AG04450 (cell line): ENCODE measurements around the gene ZFY. TPM values are rescaled to one million over a fixed set of nuclear protein-coding genes. Genes with fewer than 3 reads are reported as not detected.

Experiments used
- CTCF ChIA-PET: fragments of 300-600, 350-600 bp; formaldehyde crosslinking; extraction: SDS; loops from one replicate; lab custom pipeline; 2022; ENCODE audit warnings: antibody characterized with exemption, inconsistent platforms; lab: Charles Lee
- POLR2A ChIA-PET: fragments of 350-600 bp; formaldehyde crosslinking; extraction: SDS; loops from one replicate; lab custom pipeline; 2021; ENCODE audit warnings: antibody characterized with exemption, inconsistent platforms; lab: Yijun Ruan, JAX
- DNase-seq: peaks from one replicate; pipeline ENCODE4 v3.0.0-alpha.2; 2011; ENCODE audit warnings: low read depth, low spot score
- H3K27ac ChIP-seq: one replicate; pipeline ENCODE4 v1.5.1; 2012; ENCODE audit warnings: low read depth, low read length, control low read depth
- H3K27me3 ChIP-seq: one replicate; pipeline ENCODE4 v1.6.0; 2012; ENCODE audit warnings: low read length; ENCODE audit not compliant: control insufficient read depth, insufficient read depth
- H3K4me3 ChIP-seq: 2 replicates; pipeline ENCODE4 v1.5.1; 2011; ENCODE audit warnings: mild to moderate bottlenecking, low read depth, low read length, control low read depth
- H3K9me3 ChIP-seq: 2 replicates; pipeline ENCODE4 v1.5.1; 2012; ENCODE audit warnings: low read length; ENCODE audit not compliant: control insufficient read depth, insufficient read depth
- polyA plus RNA-seq: library from polyadenylated mRNA; depleted of rRNA; stranded (reverse); fragments of >200 nt; gene quantifications from 2 replicates; pipeline ENCODE4 v1.2.3, GENCODE V29; 2011
- TF ChIP-seq, protein P1 (sequence below): IDR thresholded peaks from 2 replicates; pipeline ENCODE4 v1.5.1; 2011; ENCODE audit warnings: low read depth, low read length, control low read depth, inconsistent platforms

Gene ZFY
- polyA plus RNA-seq, 1 experiment: 16.5 TPM

DNA sequence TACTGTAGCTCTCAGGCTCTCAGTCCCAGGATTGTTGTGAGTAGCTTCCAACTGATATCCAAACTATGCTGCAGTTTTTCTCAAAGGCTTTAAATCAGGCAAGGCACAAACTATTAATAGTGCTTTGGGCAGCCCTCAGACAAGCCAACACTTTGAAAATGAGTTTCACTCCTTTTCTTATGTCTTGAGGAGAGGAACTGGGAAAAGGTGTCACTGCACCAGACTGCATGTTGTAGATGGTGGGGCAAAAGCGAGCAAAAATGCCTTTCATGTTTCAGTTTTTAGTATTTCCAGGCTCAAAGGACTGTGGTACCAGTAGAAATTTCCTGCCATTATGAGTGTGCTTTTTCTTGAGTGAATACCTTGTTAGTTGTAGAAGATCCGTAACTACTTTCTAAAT, 39.1 kb upstream of the ZFY start:
- no peaks in the 10 kb centered on the region for H3K27me3 ChIP-seq
- H3K4me3 ChIP-seq: no peak overlapping the region
- TF ChIP-seq, protein P1, sequence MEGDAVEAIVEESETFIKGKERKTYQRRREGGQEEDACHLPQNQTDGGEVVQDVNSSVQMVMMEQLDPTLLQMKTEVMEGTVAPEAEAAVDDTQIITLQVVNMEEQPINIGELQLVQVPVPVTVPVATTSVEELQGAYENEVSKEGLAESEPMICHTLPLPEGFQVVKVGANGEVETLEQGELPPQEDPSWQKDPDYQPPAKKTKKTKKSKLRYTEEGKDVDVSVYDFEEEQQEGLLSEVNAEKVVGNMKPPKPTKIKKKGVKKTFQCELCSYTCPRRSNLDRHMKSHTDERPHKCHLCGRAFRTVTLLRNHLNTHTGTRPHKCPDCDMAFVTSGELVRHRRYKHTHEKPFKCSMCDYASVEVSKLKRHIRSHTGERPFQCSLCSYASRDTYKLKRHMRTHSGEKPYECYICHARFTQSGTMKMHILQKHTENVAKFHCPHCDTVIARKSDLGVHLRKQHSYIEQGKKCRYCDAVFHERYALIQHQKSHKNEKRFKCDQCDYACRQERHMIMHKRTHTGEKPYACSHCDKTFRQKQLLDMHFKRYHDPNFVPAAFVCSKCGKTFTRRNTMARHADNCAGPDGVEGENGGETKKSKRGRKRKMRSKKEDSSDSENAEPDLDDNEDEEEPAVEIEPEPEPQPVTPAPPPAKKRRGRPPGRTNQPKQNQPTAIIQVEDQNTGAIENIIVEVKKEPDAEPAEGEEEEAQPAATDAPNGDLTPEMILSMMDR: no peak
- no peak for DNase-seq
- H3K9me3 ChIP-seq: no peaks in the 10 kb centered on the region; the same call in 1 of the 2 replicates
- H3K27ac ChIP-seq: no peak overlapping the region
- ChIA-PET CTCF (no interaction called here), POLR2A (no interaction called here)

DNA sequence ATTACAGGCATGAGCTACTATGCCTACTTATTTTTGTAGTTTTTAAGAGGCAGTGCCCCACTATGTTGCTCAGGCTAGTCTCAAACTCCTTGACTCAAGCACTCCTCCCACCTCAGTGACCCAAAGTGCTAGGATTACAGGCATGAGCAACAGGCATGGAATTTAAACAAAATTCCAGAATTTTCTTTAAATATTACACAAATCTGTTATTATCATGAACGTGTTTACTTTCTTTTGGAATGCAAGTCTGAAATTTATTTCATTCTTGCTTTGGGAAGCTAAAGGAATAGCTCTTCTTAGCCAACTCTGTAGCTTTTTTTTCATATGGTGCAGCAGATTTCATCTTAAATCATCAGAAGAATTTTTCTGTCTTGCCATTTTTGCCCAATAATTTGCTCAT, 27.8 kb upstream of the ZFY start:
- DNase-seq: peak; percentile 61
- no peak overlapping the region for H3K4me3 ChIP-seq
- H3K9me3 ChIP-seq: no peaks in the 10 kb centered on the region; the same call in 1 of the 2 replicates
- peak overlapping the region; percentile 57 for H3K27ac ChIP-seq
- H3K27me3 ChIP-seq: no peaks in the 10 kb centered on the region
- TF ChIP-seq, protein P1: no peak
- ChIA-PET POLR2A (interaction anchor here (0.6 to 1.0 kb wide), 3 partner anchors 28 to 47 kb away, joined by 3 to 4 read pairs (median 3); partner anchors contain the start of gene ZFY), CTCF (interaction anchor here (0.6 to 1.0 kb wide), 2 partner anchors 29 to 1576 kb away, joined by 3 to 5 read pairs; no protein-coding TSS in a partner anchor)

DNA sequence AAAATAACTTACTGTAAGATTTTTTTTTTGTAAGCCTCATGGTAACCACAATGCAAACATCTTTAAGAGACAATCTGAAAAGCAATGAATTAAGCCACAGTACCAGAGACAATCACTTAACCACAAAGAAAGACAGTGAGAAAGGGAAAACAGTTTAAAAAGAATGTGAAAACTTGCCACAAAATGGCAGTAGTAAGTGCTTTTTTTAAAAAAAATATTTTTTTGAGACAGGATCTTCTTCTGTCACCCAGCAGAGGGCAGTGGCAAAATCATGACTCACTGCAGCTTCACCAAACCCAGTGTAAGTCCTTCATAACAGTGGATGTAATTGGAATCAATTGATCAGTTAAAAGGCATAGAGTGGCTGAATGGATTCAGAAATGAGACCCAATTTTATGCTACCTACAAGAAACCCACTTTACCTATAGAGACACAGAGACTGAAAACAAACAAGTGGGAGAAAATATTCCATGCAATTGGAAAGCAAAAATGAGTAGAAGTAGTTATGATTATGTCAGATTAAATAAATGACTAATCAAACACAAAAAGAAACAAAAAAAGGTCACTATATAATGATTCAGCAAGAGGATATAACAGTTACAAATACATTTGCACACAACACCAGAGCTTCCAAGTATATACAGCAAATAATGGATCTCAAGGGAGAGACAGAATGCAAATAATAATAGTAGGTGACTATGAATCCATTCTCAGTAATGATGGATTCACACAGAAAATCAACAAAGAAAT, 21.9 kb upstream of the ZFY start:
- peak; percentile 7 for DNase-seq
- Histone ChIP-seq H3K27me3 (no peaks in the 10 kb centered on the region), H3K9me3 (no peaks in the 10 kb centered on the region), H3K4me3 (no peak overlapping the region), H3K27ac (no peak overlapping the region)
- CTCF ChIA-PET: interaction anchor here (1.4 kb wide), 1 partner anchor 20 kb away, joined by 3 read pairs; no protein-coding TSS in a partner anchor
- TF ChIP-seq, protein P1: peak; percentile 56
- POLR2A ChIA-PET: no interaction called here

DNA sequence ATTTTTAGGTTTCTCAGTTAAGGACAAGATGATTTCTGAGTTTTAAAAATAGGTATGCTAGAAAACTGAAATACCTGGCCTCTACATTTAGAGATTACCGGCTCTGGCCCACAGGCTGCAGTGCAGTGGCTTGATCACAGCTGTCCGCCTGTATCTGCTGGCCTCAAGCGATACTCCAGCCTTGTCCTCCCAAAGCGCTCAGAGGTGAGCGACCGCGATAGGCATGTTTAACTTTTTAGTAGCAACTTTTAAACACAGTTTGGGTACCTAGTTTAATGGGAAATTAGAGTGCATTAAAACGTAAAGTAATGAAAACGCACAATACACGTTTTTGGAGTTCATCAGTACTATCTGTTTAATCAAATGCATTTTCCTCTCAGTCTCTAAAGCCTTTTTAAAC, 1.1 kb upstream of the ZFY start:
- Histone ChIP-seq H3K9me3 (no peaks in the 10 kb centered on the region), H3K27me3 (no peaks in the 10 kb centered on the region), H3K27ac (no peak overlapping the region), H3K4me3 (peak overlapping the region; percentile 69)
- POLR2A ChIA-PET: no interaction called here
- no peak for DNase-seq
- CTCF ChIA-PET: no interaction called here
- TF ChIP-seq, protein P1: no peak

DNA sequence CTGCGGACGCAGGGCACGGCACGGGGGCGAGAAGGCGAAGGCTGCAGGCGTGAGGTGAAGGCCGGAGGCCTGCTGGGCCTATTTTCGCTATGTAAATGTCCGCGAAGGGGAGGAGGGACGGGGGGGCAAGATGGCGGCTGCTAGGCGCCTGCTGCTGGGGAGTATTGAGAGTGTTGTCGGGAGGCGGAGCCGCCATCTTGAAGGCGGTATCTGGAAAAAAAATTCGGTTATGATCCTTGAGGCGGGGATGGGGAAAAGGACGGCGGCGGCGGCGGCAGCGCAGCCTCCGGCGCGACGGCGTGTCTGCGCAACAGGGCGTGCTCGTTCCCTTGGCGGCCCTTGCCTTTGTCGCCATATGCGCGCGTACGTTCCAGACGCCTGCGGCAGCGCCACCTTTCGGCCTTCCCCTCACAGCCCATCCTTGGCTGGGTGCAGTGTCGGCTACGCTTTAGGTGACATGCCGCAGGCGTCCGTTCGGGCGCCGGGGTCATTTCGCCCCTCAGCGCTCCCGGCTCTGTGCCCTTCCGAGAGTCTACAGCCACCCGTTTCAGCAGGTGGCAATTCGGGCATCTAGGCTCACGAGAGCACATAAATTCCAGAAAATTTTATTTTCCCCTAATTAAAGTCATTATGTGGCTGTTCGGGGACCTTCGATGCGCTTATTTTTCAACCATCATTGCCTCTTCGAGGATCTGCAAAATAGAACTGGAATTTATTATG, 695 bp downstream of the ZFY start:
- peak; percentile 67 for DNase-seq
- H3K9me3 ChIP-seq: no peaks in the 10 kb centered on the region
- ChIA-PET CTCF (interaction anchor here (0.8 to 1.5 kb wide), 7 partner anchors 11 to 102 kb away, joined by 3 to 10 read pairs (median 3); no protein-coding TSS in a partner anchor), POLR2A (interaction anchor here (1.0 to 1.5 kb wide), 2 partner anchors 29 to 74 kb away, joined by 3 read pairs; no protein-coding TSS in a partner anchor)
- H3K27me3 ChIP-seq: no peaks in the 10 kb centered on the region
- TF ChIP-seq, protein P1: peak; percentile 71
- peak overlapping the region; percentile 99 for H3K27ac ChIP-seq
- H3K4me3 ChIP-seq: peak overlapping the region; percentile 69
